IPS-20b (cell line): ENCODE data around the gene OR4K2.
"Not testable (repeated sequence)": the region's sequence is repeated elsewhere in the genome, so short reads cannot be mapped to it uniquely, and the experiment has no call there.

ENCODE experiments used
- H3K27ac ChIP-seq: one replicate; pipeline ENCODE4 v1.5.1; 2013; ENCODE audit warnings: low read length
- H3K27me3 ChIP-seq: 2 replicates; pipeline ENCODE4 v1.6.1; 2013; ENCODE audit warnings: mild to moderate bottlenecking, low read length, inconsistent platforms; ENCODE audit not compliant: insufficient read depth
- H3K36me3 ChIP-seq: 2 replicates; pipeline ENCODE4 v1.6.1; 2013; ENCODE audit warnings: low read depth, mild to moderate bottlenecking, inconsistent platforms, low read length, moderate library complexity; ENCODE audit not compliant: insufficient read depth
- H3K4me1 ChIP-seq: 2 replicates; pipeline ENCODE4 v1.6.1; 2013; ENCODE audit warnings: mild to moderate bottlenecking, control low read depth, inconsistent platforms, low read length, moderate library complexity; ENCODE audit not compliant: insufficient read depth
- H3K4me3 ChIP-seq: 2 replicates; pipeline ENCODE4 v1.5.1; 2013; ENCODE audit warnings: mild to moderate bottlenecking, low read length, inconsistent platforms
- H3K9ac ChIP-seq: 2 replicates; pipeline ENCODE4 v1.6.1; 2013; ENCODE audit warnings: low read depth, mild to moderate bottlenecking, inconsistent platforms, low read length, moderate library complexity
- H3K9me3 ChIP-seq: 2 replicates; pipeline ENCODE4 v1.6.1; 2013; ENCODE audit warnings: mild to moderate bottlenecking, low read depth, low read length, inconsistent platforms; ENCODE audit not compliant: insufficient read depth

OR4K2 gene, protein sequence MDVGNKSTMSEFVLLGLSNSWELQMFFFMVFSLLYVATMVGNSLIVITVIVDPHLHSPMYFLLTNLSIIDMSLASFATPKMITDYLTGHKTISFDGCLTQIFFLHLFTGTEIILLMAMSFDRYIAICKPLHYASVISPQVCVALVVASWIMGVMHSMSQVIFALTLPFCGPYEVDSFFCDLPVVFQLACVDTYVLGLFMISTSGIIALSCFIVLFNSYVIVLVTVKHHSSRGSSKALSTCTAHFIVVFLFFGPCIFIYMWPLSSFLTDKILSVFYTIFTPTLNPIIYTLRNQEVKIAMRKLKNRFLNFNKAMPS

DNA sequence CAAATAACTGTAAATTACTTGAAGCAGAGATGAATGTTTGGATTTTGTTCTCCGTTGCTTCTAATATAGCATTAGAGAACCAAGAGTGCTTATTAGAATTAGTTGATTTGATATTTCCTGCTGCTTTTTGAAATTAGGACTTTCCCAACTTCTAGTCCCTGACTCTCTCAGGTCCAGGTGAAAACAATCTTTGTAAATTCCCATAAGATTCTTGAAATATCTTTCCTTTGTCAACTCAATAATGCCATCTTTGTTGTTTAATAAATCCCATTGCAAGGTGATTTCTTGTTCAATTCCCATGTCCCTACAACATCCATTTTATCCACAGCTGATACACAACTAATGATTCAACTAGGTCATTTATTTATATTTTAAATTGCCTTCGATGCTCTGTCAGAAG lies at the start of gene OR4K2:
OR4K2 (plus strand) TSS at position 301 of the 400 bp plus-strand sequence. CDS start 1,126 bp downstream, outside the sequence.
- H3K27me3 ChIP-seq = no peaks in the 10 kb centered on the region
- H3K4me3 ChIP-seq = no peak within 1 kb of the TSS
- H3K9ac ChIP-seq = no peak within 1 kb of the TSS
- no peaks in the 10 kb centered on the region for H3K36me3 ChIP-seq
- H3K9me3 ChIP-seq = peaks cover 91% of the 10 kb centered on the region
- no peak within 1 kb of the TSS for H3K27ac ChIP-seq
- H3K4me1 ChIP-seq = no peaks in the 10 kb centered on the region

DNA sequence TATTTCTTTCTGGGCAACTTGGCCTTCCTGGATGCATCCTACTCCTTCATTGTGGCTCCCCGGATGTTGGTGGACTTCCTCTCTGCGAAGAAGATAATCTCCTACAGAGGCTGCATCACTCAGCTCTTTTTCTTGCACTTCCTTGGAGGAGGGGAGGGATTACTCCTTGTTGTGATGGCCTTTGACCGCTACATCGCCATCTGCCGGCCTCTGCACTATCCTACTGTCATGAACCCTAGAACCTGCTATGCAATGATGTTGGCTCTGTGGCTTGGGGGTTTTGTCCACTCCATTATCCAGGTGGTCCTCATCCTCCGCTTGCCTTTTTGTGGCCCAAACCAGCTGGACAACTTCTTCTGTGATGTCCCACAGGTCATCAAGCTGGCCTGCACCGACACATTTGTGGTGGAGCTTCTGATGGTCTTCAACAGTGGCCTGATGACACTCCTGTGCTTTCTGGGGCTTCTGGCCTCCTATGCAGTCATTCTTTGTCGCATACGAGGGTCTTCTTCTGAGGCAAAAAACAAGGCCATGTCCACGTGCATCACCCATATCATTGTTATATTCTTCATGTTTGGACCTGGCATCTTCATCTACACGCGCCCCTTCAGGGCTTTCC lies 47.2 kb upstream of the OR4K2 start:
- H3K36me3 ChIP-seq, H3K27ac ChIP-seq, H3K27me3 ChIP-seq, H3K9ac ChIP-seq, H3K4me1 ChIP-seq, H3K4me3 ChIP-seq: not testable (repeated sequence)
- peaks cover 84% of the 10 kb centered on the region for H3K9me3 ChIP-seq

DNA sequence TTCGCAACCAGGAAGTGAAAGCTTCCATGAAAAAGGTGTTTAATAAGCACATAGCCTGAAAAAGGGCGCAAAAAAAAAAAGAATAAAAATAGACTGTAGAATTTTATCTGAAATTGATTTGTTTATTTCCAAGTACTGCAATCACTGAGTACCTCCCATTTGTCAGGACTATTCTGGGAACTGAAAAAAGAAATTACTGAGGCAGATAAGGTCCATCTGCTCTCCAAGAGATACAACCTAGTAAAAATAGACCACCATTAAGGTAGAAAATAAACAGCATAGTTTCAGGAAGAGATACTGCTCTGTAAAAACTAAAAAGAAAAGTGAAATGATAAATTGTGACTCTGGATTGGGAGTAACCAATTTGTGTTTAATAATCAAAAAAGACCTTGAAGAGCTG lies 46.6 kb upstream of the OR4K2 start:
- H3K27me3 ChIP-seq = no peaks in the 10 kb centered on the region
- no peak overlapping the region for H3K27ac ChIP-seq
- no peak overlapping the region for H3K9ac ChIP-seq
- peaks cover 84% of the 10 kb centered on the region for H3K9me3 ChIP-seq
- H3K36me3 ChIP-seq = no peaks in the 10 kb centered on the region
- no peaks in the 10 kb centered on the region for H3K4me1 ChIP-seq
- H3K4me3 ChIP-seq = no peak overlapping the region

DNA sequence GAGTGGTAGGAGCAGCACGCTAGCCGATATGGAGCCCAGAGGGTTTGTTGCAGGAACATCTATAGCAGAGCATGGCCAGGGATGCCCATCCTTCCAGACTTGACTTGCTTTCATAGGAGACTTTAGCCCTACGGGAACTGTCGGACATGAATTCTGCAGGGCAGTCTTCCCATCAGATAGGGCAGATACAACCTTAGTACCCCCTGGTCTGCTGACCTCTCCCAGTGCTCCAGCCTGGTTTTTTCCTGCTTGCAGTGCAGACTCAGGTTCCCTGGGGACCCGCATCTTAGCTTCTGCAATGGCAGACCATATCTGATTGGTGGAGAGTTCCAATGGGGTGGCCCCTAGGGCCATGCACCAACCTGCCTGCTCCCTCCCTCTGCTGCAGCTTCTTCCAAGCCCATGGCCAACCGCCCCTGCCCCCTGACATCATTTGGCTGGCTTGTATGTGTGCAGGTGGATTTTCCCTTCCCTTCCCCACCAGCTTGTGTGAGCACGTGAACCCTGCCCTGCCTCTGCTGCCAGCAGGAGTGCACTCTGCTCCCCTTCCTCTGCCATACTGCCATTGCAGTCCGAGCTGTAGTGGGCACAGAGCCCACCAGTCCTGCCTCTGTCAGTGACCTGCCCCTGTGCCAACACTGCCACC lies 40.6 kb upstream of the OR4K2 start:
- H3K9ac ChIP-seq, H3K4me3 ChIP-seq: not testable (repeated sequence)

DNA sequence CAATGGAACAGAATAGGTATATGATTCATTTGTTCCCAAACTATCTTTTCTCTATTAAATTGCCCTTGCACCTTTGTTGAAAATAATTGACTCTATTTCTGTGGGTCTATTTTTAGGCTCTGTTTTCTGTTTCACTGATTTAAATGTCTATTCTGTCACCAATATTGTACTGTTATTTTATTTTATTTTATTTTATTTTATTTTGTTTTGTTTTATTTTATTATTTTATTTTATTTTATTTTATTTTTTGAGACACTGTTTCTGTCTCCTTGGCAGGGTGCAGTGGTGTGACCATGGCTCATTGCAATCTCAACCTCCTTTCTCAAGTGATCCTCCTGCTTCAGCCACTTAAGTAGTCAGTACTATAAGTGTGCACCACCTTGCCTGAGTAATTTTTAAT lies 36.5 kb upstream of the OR4K2 start:
- Histone ChIP-seq H3K27ac (no peak overlapping the region), H3K27me3 (no peaks in the 10 kb centered on the region), H3K36me3 (no peaks in the 10 kb centered on the region), H3K9me3 (peaks cover 89% of the 10 kb centered on the region), H3K4me1 (no peaks in the 10 kb centered on the region), H3K4me3 (no peak overlapping the region; the same call in 1 of the 2 replicates), H3K9ac (no peak overlapping the region)

More for the DNA sequence above, 40.6 kb upstream of the OR4K2 start:
- H3K4me1 ChIP-seq, H3K36me3 ChIP-seq, H3K27ac ChIP-seq, H3K27me3 ChIP-seq: not testable (repeated sequence)
- H3K9me3 ChIP-seq = peaks cover 96% of the 10 kb centered on the region

DNA sequence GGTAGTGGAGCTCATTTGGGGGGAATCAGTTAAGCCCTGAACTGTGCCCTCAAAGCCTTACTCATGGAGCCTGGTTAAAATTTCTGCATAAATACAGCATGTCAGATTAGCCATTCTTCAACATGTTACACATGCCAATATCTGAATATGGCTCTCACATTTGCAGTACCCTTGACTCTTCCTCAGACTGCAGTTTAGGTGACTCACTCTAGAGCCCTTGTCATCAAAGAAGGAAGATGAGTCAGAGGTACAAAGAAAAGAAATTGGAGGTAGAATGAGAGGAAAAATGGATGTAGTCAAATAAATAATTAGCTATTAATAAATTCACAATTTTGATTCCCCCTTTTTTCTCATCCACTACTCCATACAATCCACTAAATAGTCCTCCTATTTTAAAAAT lies 23.6 kb upstream of the OR4K2 start:
- Histone ChIP-seq H3K4me1 (no peaks in the 10 kb centered on the region), H3K9me3 (peaks cover 90% of the 10 kb centered on the region), H3K4me3 (no peak overlapping the region), H3K36me3 (no peaks in the 10 kb centered on the region), H3K27me3 (no peaks in the 10 kb centered on the region), H3K9ac (no peak overlapping the region), H3K27ac (no peak overlapping the region)

DNA sequence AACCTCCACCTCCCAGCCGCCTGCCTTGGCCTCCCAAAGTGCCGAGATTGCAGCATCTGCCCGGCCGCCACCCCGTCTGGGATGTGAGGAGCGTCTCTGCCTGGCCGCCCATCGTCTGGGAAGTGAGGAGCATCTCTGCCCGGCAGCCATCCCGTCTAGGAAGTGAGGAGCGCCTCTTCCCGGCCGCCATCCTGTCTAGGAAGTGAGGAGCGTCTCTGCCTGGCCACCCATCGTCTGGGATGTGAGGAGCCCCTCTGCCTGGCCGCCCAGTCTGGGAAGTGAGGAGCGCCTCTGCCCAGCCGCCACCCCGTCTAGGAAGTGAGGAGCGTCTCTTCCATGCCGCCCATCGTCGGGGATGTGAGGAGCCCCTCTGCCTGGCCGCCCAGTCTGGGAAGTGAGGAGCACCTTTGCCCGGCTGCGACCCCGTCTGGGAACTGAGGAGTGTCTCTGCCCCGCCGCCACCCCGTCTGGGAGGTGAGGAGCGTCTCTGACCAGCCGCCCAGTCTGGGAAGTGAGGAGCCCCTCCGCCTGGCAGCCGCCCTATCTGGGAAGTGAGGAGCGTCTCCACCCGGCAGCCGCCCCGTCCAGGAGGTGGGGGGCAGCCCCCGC lies 8.8 kb upstream of the OR4K2 start:
- H3K36me3 ChIP-seq, H3K4me1 ChIP-seq, H3K27me3 ChIP-seq, H3K9ac ChIP-seq, H3K4me3 ChIP-seq, H3K27ac ChIP-seq: not testable (repeated sequence)
- H3K9me3 ChIP-seq = peaks cover 81% of the 10 kb centered on the region

DNA sequence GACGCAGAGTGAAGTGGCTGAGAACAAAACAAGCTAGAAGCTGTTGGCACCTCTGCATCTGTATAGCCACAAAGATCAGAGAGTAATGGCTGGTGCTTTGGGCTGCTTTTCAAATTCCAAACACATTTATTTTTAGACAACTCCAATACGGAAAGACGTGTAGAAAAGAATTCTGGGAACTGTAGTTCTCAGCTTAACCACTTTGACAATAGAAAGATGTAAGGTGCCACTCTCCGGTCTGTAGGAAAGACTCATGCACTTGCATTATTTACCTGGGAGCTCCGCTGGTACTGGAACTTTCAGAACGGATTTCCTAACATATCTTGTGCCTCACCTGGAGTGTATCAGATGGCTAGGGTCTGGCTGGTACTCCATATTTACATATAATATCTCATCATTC lies 1.8 kb upstream of the OR4K2 start:
- Histone ChIP-seq H3K27me3 (no peaks in the 10 kb centered on the region), H3K27ac (no peak overlapping the region), H3K36me3 (no peaks in the 10 kb centered on the region), H3K9ac (no peak overlapping the region), H3K9me3 (peaks cover 90% of the 10 kb centered on the region), H3K4me3 (peak overlapping the region; percentile 35; the same call in 1 of the 2 replicates), H3K4me1 (no peaks in the 10 kb centered on the region)

DNA sequence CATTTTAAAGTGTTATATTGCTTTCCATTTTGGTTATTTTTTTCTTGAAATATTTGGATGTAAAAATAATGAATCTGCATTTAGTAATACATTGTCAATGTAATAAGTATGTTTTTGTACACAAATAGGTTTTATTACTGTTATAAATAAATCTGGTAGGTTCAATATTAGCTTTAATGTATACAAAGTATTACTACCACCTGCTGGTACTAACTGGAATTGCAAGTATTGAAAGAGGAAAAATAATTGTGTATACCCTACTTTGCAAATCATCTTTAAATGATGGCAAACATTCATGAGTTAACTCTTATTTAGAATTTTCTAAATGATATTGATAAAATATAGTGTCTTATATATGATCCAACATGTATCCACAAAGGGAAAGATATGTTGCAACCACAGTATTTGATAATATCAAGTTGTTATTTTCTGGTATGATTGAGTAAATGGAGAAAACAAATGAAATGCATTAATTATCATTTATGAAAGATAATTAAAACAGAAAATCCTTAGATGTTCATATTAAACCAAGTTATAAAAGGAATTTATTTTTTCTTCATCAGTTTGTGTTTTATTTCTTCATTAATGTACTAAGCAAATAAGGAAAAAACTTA lies 3.2 kb downstream of the OR4K2 start:
- Histone ChIP-seq H3K9me3 (peaks cover 94% of the 10 kb centered on the region), H3K36me3 (no peaks in the 10 kb centered on the region), H3K27ac (no peak overlapping the region), H3K9ac (no peak overlapping the region), H3K4me1 (no peaks in the 10 kb centered on the region), H3K4me3 (no peak overlapping the region), H3K27me3 (no peaks in the 10 kb centered on the region)

DNA sequence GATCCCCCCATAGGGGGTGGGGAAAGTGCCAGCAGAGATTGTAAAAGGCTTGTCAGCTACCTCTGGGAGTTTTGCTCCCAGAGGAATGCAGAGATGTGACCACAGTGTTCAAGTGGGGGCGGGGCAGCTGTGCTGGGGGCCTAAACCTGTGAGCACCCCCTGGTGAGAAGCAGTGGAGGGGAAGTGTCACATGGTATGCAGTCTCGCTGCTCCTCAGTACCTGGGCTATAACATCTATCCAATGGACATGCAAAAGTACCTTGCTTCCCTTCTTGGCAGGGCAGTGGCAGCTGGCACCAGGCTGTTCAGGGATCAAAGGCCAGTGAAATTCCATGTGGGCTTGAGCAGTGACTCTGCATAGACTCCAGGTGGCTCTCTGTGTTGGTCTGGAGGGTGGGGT lies 20.3 kb downstream of the OR4K2 start:
- H3K27ac ChIP-seq = no peak overlapping the region
- no peak overlapping the region for H3K9ac ChIP-seq
- H3K4me3 ChIP-seq = no peak overlapping the region
- no peaks in the 10 kb centered on the region for H3K36me3 ChIP-seq
- H3K27me3 ChIP-seq = no peaks in the 10 kb centered on the region
- H3K4me1 ChIP-seq = no peaks in the 10 kb centered on the region
- H3K9me3 ChIP-seq = peaks cover 95% of the 10 kb centered on the region

DNA sequence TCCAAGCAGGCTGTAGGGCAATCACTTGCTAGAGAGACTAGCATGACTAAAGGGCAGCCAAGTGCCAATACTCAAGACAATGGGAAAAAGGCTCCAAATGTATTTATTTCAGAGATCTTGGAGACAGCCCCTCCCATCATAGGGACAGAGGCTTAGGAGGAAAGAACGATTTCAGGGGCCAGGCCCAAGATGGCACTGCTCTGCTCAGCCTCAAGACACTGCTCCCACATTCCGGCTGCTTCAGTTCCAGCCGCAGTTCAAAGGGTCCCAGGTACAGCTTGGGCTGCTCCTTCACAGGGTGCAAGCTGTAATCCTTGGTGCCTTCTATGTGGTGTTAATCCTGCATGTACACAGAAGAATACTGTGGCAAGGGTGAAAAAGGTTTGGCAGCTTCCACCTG lies 26.1 kb downstream of the OR4K2 start:
- H3K27me3 ChIP-seq = no peaks in the 10 kb centered on the region
- no peaks in the 10 kb centered on the region for H3K4me1 ChIP-seq
- no peak overlapping the region for H3K27ac ChIP-seq
- H3K36me3 ChIP-seq = no peaks in the 10 kb centered on the region
- no peak overlapping the region for H3K4me3 ChIP-seq
- no peak overlapping the region for H3K9ac ChIP-seq
- H3K9me3 ChIP-seq = peaks cover 92% of the 10 kb centered on the region
